HTERT RPE-1 (cell line): Measurements from ENCODE around the gene ZNF160.
"Not testable (repeated sequence)": the region's sequence is repeated elsewhere in the genome, so short reads cannot be mapped to it uniquely, and the experiment has no call there.

Experiments
- in situ Hi-C: fragments of 300-500 bp; cut with MboI; formaldehyde crosslinking; loops from 4 replicates; pipeline ENCODE4 v1.14.3; 2020; ENCODE audit warnings: low sequenced_read_pairs

The ZNF160 gene

DNA sequence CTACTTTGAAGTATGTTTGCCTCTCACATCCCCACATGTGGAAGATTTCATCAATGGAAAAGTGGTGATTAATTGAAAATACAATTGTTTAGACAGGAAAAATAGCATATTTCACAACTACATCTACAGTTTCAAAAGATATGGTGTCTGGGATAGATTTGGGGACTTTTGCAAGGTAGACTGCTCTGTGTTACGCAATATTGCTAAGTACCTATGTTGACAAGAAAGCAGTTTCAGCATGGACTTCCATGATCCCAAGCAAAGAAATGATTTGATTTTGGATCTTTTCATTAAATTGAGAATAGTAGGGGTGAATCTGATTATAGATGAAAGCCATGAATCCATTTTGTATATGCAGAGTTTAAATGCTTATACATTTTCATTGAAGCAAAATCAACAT lies 10.5 kb downstream of the ZNF160 start:
- in situ Hi-C loops, result no loop called here

DNA sequence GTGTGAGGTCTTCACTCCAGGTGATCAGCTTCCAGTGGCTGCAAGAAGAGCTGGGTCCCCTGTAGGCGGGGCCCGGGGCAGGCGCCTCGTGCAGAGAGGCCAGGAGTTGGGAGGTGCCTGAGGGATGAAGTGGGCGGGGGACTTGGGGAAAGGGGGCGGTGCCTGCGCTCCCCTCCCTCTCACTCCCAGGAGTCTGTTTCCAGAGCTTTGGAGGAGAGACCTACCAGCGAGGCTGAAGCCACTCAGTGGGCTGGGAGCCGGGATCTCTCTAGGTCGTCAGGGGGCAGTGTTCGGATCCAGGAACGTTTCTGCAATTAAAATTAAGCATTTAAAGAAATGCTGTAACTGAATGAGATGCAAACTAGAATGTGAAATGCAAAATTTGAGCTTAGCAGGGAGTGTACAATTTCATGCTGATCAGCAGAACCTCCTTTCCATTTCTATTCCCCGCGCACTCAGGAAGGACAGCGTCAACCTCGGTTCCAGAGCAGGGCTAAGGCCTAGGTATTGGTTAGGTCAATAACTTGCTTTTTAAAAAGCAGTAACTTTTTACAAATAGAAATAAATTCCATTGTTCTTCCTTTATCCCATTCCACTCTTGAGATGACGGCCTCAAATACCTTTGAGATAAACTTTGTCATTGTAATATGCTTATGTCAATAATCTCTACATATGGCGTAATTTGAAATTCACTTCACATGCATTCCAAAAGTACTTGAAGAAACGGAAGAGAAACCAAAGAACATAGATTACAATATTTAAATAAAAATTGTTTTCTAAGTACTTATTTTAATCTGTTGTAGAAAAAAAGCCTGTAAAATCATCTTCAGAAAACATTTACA lies 11.6 kb downstream of the ZNF160 start:
- in situ Hi-C loops, result no loop called here

DNA sequence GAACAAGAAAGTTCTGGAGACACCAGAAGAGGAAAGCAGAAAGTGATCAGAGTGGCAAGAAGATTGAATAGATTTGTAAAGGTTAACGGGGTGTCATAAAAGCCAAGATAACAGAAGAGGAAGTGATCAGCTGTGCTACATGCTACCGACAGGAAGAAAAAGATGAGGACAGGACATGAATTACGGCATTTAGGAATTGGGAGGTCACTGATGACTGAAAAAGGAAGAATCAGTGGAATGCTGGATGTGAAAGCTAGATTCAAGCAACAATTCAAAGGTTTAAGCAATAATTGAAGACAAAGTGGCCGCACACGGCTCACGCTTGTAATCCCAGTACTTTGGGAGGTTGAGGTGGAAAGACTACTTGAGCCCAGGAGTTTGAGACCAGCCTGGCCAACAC lies 15.1 kb downstream of the ZNF160 start:
- in situ Hi-C loops, result no loop called here

DNA sequence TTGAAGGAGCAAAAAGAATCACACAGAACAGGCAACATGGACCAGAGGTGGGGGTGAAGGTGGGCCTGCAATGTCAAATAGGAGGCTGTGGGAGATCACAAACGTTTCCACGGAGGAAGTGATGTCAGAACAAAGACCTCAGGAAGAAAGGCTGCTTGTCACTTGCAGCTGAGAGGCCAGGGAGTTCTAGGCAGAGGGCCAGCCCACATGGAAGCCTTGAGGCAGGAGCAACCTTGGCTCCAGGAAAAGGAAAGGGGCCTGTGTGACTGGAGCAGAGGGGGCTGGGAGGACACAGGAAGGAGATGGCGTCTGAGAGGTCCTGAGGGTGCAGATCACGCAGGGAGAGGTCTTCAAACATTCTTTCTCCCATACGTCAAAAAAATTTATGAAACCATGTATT lies 16.3 kb downstream of the ZNF160 start:
- in situ Hi-C loops, result no loop called here

DNA sequence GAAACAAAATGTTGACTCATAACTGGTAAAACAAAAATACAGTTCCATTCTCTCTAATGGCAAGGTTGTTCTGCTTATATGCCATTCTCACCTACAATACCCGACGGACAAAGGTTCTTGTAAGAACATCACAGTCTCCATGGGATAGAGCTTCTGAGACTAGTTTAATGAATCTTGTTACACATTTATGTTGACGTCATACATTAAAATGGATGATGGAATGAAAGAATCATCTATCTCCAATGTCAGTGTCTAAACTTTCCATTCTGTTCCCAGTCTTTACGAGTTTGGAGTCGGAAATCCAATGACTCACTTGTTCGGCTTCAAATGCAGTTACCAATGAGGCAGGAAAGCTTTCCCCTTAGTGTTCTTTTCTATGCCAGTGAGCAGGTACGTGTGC lies 17.7 kb downstream of the ZNF160 start:
- in situ Hi-C loops, result no loop called here

DNA sequence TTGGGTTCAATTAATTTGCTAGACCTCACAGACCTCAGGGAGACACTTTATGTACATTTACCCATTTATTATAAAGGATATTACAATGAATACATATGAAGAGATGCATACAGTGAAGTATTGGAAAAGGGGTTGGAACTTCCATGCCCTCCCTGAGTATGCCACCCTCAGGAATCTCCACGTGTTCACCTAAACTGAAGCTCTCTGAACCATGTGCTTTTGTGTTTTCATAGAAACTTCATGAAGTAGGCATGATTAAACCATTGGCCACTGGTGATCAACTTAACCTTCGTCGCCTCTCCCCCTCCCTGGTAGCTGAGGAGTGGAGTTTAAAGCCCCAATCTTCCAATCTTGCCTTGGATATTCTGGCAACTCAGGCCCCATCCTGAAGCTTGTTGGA lies 20.3 kb downstream of the ZNF160 start:
- in situ Hi-C loops, result no loop called here

DNA sequence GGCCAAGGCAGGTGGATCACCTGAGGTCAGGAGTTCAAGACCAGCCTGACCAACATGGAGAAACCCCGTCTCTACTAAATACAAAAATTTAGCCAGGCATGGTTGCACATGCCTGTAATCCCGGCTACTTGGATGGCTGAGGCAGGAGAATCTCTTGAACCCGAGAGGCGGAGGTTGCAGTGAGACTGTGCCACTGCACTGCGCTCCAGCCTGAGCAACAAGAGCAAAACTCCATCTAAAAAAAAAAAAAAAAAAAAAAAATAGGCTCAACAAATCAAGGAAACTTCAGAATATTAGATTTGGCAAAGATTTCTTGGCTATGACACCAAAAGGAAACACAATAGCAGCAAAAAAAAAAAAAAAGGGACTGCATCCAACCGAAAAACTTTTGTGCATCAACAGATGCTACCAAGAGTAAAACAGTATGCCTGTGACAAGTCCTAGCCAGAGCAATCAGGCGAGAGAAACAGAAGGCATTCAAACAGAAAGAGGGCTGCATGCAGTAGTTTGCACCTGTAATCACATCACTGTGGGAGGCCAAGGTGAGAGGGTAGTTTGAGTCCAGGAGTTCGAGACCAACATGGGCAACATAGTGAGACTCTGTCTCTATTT lies 23.8 kb downstream of the ZNF160 start:
- in situ Hi-C loops, result no loop called here

DNA sequence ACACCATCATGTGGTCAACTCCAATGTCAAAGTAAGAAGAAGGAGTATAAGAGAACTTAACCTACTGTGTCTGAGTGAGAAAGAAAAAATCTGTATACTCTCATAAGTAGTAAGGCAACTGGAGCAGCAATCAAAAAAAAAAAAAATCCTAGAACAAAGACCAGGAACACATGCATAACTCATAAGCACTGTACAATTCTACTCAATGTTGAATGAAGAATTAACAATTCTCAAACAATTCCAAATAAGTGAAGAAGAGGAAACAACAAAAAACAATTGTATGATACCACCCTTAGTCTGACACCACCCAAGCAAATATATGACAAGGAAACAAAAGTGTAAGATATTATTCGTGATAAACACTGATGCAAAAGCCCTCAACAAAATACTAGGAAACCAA lies 24.6 kb downstream of the ZNF160 start:
- in situ Hi-C loops, result no loop called here

DNA sequence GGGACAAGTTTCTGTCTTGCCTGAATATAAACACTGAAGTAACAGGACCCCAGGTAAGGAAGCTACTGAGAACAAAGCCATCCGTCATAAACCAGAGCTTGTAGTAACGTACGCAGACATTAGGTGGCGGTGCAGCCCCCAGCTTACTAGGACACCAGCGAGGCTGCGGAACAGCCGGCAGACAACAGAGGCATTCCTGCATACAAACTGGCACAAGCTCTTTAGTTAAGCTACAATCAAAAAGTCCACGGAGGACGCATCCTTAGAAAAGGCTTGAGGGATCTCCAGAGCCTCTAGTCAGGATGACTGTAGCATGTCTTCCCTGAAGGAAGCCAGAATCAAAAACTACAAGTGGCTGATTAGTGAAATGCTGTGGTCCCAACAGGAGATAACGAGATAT lies 26.2 kb downstream of the ZNF160 start:
- in situ Hi-C loops, result no loop called here

DNA sequence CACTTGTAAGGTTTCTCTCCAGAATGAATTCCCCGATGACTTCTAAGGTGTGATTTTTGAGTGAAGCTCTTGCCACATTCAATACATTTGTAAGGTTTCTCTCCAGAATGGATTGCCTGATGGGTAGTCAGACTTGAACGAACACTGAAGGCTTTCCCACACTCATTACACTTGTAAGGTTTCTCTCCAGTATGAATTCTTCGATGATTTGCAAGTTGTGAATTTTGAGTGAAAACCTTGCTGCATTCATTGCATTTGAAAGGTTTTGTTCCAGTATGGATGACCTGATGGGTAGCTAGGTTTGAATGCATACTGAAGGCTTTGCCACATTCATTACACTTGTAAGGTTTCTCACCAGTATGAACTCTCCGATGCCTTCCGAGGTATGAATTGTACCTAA lies 34.4 kb downstream of the ZNF160 start:
- in situ Hi-C loops, result no loop called here

DNA sequence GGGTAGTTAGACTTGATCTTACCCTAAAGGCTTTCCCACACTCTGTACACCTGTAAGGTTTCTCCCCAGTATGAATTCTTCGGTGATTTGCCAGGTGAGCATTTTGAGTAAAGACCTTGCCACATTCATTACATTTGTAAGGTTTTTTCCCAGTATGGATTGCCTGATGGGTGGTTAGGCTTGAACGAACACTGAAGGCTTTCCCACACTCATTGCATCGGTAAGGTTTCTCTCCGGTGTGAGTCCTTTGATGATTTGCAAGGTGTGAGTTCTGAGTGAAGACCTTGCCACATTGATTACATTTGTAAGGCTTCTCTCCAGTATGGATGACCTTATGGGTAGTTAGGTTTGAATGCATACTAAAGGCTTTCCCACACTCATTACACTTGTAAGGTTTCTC lies 35.0 kb downstream of the ZNF160 start:
- in situ Hi-C loops, result no loop called here

DNA sequence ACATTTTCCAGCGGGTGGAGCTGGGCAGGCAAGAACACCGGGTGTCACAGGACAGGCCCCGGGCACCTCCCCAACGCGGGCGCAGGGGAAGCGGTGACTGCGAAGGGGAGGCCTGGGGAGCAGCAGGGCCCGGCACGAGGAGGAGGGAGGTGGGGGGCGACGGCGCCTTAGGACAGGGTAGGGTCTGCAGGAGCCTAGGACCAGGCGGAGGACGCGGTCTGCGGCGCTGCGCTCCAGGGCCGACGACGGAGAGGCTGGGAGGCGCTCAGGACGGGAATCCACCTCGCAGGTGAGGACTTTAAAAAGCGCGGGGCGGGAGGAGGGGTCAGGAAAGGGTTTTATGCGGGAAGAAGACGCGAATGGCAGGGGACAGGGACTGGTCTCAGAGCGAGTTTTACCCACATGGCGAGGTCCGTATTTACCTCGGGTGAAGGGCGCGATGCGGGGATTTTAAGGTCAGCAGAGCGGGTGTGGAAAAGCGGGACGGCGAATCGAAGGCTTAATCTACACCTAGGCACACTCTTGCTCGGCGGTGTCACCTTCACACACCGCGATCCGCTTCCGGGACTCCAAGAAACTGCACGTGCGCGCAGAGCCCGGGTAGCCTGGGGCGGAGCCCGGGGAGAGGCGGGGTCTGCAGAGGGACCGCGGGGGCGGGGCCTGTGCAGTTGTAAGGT lies 45.2 kb downstream of the ZNF160 start:
- in situ Hi-C loops, result no loop called here

DNA sequence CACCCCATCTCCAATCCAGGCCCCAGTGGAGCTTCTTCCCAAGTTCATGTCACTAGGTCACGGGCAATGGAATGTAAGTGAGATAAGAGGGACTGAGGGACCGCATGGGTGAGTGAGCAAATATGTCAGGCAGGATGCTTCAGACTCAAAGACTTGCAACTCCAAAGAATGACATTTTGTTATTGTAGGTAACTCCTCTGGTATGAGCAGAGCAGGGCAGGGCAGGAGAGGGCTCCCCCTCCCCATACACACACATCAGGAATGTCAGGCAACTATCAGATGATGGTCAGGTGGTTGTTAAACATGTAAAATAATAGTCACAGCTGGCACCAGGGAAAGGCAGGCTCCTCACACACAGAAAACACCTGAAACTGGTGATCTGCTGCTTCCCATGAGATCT lies 48.1 kb downstream of the ZNF160 start:
- in situ Hi-C loops, result no loop called here

DNA sequence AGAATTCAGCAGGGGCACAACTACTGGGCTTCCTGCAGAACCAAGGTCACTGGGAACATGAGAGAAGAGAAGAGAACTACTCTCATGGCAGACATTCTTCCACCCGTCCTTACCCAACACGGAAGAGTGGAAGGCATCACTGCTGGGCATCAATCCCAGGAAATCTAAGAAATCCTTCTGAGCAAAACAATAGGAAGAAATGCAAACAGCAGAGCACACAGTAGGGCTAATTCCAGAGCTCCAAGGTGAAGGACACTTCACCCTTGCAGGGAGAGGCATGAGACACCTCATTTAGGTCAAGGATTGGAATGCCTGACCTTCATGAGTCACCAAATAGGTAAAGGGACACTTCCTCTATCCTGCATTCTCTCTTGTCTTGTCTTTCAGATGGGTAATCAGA lies 55.8 kb downstream of the ZNF160 start:
- in situ Hi-C loops, result no loop called here

DNA sequence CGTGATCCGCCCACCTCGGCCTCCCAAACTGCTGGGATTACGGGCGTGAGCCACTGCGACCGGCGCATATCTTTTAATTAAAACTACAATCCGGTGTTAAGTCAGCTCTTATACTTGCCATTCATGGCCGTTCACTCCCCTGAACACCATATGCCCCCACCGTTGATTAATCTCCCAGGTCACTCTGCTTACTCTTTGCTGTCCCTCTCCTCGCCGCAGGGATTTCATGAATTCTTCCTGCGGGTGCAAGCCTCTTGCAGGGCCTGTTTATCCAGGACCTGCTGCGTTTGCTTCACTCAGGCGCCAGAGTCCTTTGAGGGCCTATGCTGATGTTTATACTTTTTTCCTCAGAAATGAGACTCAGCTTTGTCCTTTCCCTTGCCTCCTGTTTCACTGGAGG lies 57.7 kb downstream of the ZNF160 start:
- in situ Hi-C loops, result no loop called here

DNA sequence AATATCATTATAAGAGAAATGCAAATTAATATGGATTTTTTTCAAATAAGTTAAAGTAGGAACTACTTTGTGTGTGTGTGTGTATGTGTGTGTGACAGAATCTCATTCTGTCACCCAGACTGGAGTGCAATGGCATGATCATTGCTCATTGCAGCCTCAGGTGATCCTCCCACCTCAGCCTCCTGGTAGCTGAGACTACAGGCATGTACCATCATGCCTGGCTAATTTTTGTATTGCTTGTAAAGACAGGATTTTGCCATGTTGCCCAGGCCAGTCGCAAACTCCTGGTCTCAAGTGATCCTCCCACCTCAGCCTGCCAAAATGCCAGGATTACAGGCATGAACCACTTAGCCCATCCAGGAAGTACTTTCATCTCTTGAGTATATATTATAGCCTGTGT lies 61.9 kb downstream of the ZNF160 start:
- in situ Hi-C loops, result no loop called here

DNA sequence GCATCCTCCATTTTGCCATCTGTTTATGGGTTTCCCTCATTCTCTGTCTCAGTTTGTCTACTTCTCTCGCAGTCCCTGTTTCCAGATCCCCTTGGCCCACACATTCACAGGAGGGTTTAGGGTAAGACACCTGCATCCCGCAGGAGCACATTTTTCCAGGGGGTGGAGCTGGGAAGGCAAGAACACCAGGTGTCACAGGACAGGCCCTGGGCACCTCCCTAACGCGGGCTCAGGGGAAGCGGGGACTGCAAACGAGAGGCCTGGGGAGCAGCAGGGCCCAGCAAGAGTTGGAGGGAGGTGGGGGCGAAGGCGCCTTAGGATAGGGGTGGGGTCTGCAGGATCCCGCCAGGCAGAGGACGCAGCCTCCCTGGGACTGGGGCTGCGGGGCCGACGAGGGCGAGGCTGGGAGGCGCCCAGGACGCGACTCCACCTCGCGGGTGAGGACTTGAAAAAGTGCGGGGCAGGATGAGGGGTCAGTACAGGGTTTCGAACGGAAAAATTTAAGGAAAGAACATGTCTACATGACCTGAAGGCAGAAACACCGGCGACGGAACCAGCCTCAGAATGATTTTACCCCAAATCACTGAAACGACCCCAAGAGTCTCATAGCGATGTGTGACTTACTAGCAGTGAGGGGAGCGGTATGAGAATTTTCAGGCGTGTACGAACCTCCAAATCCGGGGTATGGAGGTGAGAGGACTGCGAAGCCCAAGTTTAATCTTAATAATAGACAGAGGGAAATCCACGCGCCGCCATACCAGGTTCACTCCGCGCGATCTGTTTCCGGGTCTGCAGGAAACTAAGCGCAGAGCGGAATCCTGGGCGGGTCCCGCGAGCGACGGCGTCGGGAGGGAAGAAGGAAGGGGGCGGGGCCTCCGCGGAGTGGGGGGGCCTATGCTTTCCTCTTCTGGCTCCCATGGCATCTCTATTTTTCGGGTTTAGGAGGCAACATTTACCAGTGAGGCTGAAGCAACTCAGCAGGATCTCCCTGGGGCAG lies 65.8 kb downstream of the ZNF160 start:
- in situ Hi-C loops, result no loop called here

DNA sequence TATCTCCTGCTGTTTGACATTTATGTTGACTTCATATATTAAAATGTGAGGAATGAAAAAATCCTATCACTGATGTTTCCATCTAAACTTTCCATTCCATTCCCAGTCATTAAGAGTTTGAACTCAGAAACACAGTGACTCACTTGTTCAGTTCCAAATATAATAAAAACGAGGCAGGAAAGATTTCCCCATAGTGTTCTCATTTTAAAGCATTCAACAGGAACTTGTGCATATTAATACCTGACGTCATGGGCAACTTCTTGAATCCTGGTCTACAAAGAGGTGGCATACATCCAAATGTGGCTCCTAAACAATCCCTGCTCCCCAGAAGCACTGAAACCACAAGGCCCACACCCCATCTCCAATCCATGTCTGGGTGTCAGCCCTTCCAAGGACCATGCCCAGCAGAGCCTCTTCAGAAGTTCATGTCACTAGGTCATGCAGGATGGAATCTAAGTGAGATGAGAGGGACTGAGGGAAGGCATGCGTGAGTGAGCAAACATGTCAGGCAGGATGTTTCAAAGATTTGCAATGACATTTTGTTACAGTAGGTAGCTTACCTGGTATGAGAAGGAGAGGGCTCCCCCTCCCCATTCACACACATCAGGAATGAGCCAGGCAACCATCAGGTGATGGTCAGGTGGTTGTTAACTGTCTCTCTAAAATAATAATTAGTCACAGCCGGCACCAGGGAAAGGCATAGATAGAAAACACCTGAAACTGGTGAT lies 68.1 kb downstream of the ZNF160 start:
- in situ Hi-C loops, result no loop called here

DNA sequence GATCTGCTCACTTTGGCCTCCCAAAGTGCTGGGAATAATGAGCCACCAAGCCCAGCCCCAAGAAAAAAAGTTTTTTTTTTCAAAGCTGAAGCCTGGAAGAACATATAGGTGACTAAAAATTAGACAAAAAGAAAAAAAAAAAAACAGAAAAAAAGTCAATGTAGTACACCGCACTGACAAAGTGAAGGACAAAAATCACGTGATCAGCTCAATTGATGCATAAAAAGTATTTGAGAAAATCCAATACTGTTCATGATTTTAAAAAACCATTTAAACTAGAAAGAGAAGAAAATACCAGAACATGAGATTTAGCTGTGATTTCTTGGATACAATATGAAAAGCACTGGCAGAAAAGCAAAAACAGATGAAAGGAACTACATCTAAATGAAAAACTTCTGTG lies 69.2 kb downstream of the ZNF160 start:
- in situ Hi-C loops, result no loop called here

DNA sequence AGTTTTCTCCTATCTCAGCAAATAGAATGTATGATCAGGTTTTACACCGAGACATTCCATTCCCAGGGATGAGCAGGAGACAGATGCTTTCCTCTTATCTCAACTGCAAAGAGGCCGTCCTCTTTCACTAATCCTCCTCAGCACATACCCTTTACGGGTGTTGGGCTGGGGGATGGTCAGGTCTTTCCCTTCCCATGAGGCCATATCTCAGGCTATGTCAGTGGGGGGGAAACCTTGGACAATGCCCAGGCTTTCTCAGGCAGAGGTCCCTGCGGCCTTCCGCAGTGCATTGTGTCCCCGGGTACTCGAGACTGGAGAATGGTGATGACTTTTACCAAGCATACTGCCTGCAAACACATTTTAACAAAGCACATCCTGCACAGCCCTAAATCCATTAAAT lies 74.9 kb downstream of the ZNF160 start:
- in situ Hi-C loops, result not testable (repeated sequence)
